ENCODE data around the gene GUCY2C. TPM values are rescaled to one million over a fixed set of nuclear protein-coding genes. Genes with fewer than 3 reads are reported as not detected.

GUCY2C gene
- total and polyA plus RNA-seq, 10 of the 15 experiments (the other 5 are each of a cell fraction or from before 2014, with no cell fraction given) = 0.08 to 0.60 (median 0.17) TPM

DNA sequence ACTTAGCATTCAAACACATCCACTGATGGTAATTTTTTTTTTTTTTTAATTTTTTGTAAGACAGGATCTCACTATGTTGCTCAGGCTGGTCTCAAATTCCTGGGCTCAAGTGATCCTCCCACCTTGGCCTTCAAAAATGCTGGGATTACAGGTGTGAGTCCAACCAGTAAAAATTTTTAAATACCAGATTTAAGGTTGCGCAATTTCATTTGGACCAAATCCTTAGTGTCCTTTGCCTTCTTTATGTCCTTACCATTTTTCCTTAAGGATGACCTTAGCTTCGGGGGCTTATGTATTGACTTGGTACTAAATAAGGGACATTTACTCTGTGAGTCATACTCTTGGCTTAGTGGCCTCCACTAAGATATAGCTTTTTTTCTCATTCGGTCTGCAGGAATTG is 124.6 kb downstream of the GUCY2C start:
- no peak overlapping the region for H3K27ac ChIP-seq (ENCODE audit: control insufficient read depth, insufficient read depth)
- H3K9ac ChIP-seq (ENCODE audit: control insufficient read depth, insufficient read depth, low read length) = no peak overlapping the region
- 63% methylated on average over 3 of the region's 3 CpGs for WGBS (ENCODE audit: insufficient coverage, insufficient replicate concordance, low lambda C conversion rate, missing lambda C conversion rate)
- ATAC-seq (no peak), DNase-seq (ENCODE audit: low read depth, low spot score) (no peak), FAIRE-seq (no peak)
- no peak overlapping the region for H2AFZ ChIP-seq (ENCODE audit: control insufficient read depth, low read depth, low read length)
- POLR2A ChIA-PET = no interaction called here
- H3K79me2 ChIP-seq (ENCODE audit: control insufficient read depth, insufficient read depth, low read length) = no peaks in the 10 kb centered on the region
- RAD21 ChIA-PET (ENCODE audit: unreplicated experiment) = interaction anchor here (0.9 to 2.0 kb wide), 5 partner anchors 47 to 334 kb away, joined by 3 to 9 read pairs (median 4); no protein-coding TSS in a partner anchor
- H3K4me3 ChIP-seq = no peak overlapping the region
- in situ Hi-C loops (cut with MboI) = no loop called here
- no peaks in the 10 kb centered on the region for H3K36me3 ChIP-seq (ENCODE audit: control insufficient read depth in 2 of 2, insufficient read depth in 2 of 2, low read length in 1 of 2)
- H3K4me2 ChIP-seq (ENCODE audit: control insufficient read depth, insufficient read depth) = no peak overlapping the region
- SMC1A ChIA-PET (ENCODE audit: uncharacterized antibody, unreplicated experiment) = interaction anchor here (0.9 to 2.2 kb wide), 9 partner anchors 11 to 334 kb away, joined by 3 to 12 read pairs (median 5); no protein-coding TSS in a partner anchor
- H3K4me1 ChIP-seq (ENCODE audit: control insufficient read depth, insufficient read depth, low read length) = no peaks in the 10 kb centered on the region
- no peaks in the 10 kb centered on the region; the same call in 2 of the 3 replicates for H3K9me3 ChIP-seq (replicated peaks; ENCODE audit: control insufficient read depth, insufficient read depth, low read length)
- H4K20me1 ChIP-seq (ENCODE audit: control insufficient read depth, insufficient read depth) = no peaks in the 10 kb centered on the region
- intact Hi-C loops (cut with micrococcal nuclease; ENCODE audit: unreplicated experiment) = loop anchor here (5.0 kb wide), 2 partner anchors 91 to 146 kb away; no protein-coding TSS in a partner anchor
- H3K27me3 ChIP-seq (replicated peaks in 1 of 2; ENCODE audit: control insufficient read depth in 2 of 2, insufficient read depth in 2 of 2, low read length in 1 of 2) = no peaks in the 10 kb centered on the region
- BruUV-seq (replicated peaks) = no TSS peak
- CTCF ChIA-PET = interaction anchor here (0.8 to 4.9 kb wide), 10 partner anchors 13 to 334 kb away, joined by 3 to 28 read pairs (median 5); no protein-coding TSS in a partner anchor
- TF ChIP-seq CREB1 (IDR thresholded peaks at IDR 0.05; ENCODE audit: low read depth) (no peak), E4F1 (IDR thresholded peaks at IDR 0.05; ENCODE audit: borderline replicate concordance, partially characterized antibody) (no peak), MTA3 (IDR thresholded peaks at IDR 0.05; ENCODE audit: borderline replicate concordance, low read length) (no peak), NRF1 (conservative IDR thresholded peaks at IDR 0.05; ENCODE audit: low read depth, low read length) (no peak), CBFB (IDR thresholded peaks at IDR 0.05; ENCODE audit: low read depth) (no peak), SREBF2 (IDR thresholded peaks at IDR 0.05; ENCODE audit: low read length) (no peak), STAT3 (IDR thresholded peaks at IDR 0.05; ENCODE audit: low read depth, low read length) (no peak), CTCF (IDR thresholded peaks at IDR 0.05 in 2 of 3, conservative IDR thresholded peaks at IDR 0.05 in 1 of 3; ENCODE audit: control insufficient read depth in 2 of 3, extremely low read depth in 1 of 3, insufficient read depth in 1 of 3, low read depth in 3 of 3, low read length in 3 of 3) (no peak), MEF2A (IDR thresholded peaks at IDR 0.05; ENCODE audit: insufficient read depth, low read depth, low read length) (no peak), SMC3 (IDR thresholded peaks at IDR 0.05; ENCODE audit: borderline replicate concordance, low read length) (no peak), TCF3 (IDR thresholded peaks at IDR 0.05; ENCODE audit: borderline replicate concordance, insufficient read depth, low read depth, low read length) (no peak), KLF5 (IDR thresholded peaks at IDR 0.05; ENCODE audit: partially characterized antibody) (no peak)
- TF ChIP-seq, protein P1, sequence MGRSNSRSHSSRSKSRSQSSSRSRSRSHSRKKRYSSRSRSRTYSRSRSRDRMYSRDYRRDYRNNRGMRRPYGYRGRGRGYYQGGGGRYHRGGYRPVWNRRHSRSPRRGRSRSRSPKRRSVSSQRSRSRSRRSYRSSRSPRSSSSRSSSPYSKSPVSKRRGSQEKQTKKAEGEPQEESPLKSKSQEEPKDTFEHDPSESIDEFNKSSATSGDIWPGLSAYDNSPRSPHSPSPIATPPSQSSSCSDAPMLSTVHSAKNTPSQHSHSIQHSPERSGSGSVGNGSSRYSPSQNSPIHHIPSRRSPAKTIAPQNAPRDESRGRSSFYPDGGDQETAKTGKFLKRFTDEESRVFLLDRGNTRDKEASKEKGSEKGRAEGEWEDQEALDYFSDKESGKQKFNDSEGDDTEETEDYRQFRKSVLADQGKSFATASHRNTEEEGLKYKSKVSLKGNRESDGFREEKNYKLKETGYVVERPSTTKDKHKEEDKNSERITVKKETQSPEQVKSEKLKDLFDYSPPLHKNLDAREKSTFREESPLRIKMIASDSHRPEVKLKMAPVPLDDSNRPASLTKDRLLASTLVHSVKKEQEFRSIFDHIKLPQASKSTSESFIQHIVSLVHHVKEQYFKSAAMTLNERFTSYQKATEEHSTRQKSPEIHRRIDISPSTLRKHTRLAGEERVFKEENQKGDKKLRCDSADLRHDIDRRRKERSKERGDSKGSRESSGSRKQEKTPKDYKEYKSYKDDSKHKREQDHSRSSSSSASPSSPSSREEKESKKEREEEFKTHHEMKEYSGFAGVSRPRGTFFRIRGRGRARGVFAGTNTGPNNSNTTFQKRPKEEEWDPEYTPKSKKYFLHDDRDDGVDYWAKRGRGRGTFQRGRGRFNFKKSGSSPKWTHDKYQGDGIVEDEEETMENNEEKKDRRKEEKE (IDR thresholded peaks at IDR 0.05) = no peak
- TF ChIP-seq, protein P2, sequence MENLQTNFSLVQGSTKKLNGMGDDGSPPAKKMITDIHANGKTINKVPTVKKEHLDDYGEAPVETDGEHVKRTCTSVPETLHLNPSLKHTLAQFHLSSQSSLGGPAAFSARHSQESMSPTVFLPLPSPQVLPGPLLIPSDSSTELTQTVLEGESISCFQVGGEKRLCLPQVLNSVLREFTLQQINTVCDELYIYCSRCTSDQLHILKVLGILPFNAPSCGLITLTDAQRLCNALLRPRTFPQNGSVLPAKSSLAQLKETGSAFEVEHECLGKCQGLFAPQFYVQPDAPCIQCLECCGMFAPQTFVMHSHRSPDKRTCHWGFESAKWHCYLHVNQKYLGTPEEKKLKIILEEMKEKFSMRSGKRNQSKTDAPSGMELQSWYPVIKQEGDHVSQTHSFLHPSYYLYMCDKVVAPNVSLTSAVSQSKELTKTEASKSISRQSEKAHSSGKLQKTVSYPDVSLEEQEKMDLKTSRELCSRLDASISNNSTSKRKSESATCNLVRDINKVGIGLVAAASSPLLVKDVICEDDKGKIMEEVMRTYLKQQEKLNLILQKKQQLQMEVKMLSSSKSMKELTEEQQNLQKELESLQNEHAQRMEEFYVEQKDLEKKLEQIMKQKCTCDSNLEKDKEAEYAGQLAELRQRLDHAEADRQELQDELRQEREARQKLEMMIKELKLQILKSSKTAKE (IDR thresholded peaks at IDR 0.05; ENCODE audit: low read depth, poor library complexity, severe bottlenecking) = no peak

Measured in GM12878 (cell line).